Transverse colon (tissue), 3 donors: ENCODE results near the gene MESP1.

Experiments
- EP300 ChIP-seq: sonication (generic); formaldehyde crosslinking; IDR thresholded peaks from one replicate; pipeline ENCODE4 v1.6.1; 2017; ENCODE audit warnings: antibody characterized with exemption, low read depth
- POLR2A ChIP-seq: fragments of 450-650 bp; IDR thresholded peaks from one replicate; pipeline ENCODE4 v1.6.1; 2016; ENCODE audit warnings: antibody characterized with exemption, mild to moderate bottlenecking, moderate library complexity
- POLR2AphosphoS5 ChIP-seq, 3 donors: sonication (generic); formaldehyde crosslinking; IDR thresholded peaks; one replicate each; pipeline ENCODE4 v1.6.1; 2016; ENCODE audit warnings: antibody characterized with exemption in 3 of 3

DNA sequence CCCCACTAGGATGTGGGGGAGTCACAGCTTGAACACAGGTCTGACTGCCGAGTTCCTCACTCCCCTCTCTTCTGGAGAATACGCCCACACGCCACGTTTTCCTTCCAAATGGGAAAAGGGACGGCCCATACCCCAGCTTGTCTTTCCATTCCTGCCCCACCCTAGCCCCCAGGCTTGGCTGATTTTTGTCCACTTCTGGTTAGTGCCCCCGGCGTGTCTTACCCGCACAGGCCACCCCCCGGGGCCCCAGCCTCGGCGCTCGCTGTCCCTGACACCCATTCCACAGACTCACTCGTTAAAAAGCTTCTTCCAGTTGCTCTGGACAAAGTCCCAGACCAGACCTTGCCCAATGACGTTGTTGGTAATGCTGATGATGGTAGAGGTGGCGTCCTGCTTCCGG is 39.6 kb upstream of the MESP1 start:
- TF ChIP-seq POLR2A (no peak), POLR2AphosphoS5 (IDR thresholded peaks at IDR 0.05) (no peak), EP300 (no peak)
